ENCODE data around the gene KIRREL1.

KIRREL1 gene

GRCh38 chr1:158002022-158002630, 8.7 kb downstream of the KIRREL1 start:
- Histone ChIP-seq H3K27me3 (ENCODE audit: insufficient read depth, poor library complexity, severe bottlenecking) (no peaks in the 10 kb centered on the region), H3K36me3 (ENCODE audit: low read depth) (peaks cover 20% of the 10 kb centered on the region), H3K4me3 (ENCODE audit: severe bottlenecking) (no peak overlapping the region), H3K27ac (ENCODE audit: poor library complexity, severe bottlenecking) (peak overlapping the region; percentile 29), H3K9me3 (ENCODE audit: severe bottlenecking) (no peaks in the 10 kb centered on the region), H3K4me1 (ENCODE audit: insufficient read depth, poor library complexity, severe bottlenecking) (peaks cover 16% of the 10 kb centered on the region)
- ATAC-seq (ENCODE audit: low read depth): peak; percentile 48; the same call in 2 of the 3 replicates
- no peak for DNase-seq (ENCODE audit: low spot score)
- no peak for TF ChIP-seq CTCF (IDR thresholded peaks at IDR 0.05; ENCODE audit: poor library complexity, severe bottlenecking)

DNA sequence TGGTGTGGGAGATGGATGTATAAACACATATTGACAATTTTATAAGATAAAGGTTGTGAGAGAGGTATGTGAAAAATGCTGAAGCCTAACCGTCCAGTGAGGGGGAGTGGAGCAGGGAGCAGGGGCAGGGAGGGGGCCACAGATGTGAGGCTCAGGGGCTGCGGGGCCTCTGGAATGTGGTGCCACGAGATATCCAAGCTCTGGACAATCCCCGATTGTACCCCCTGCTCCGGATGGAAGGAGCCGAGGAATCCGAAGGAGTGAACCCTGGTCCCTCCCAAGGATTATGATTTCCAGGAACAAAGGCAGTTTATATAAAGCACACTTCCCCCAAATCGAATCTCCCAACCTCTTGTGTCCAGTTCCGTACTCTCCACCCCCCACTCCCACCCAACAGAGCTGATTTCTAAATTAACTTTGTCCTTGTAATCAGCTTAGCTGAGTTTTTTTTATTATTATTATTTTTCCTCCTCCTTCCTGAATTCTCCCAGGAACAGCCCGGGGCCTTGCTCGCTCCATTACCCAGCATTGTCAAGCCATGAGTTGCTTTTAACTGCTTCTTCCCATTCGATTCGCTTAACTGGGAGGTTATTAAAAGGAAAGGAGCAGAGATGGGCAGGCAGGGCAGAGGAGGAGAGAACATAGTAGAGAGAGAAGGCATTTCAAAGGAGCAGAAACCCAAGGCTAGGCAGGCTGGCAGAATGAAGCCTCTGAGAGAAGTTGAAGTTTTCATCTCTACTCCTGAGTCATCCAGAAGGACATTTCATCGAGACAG, 9.4 kb downstream of the KIRREL1 start:
- H3K4me1 ChIP-seq (ENCODE audit: insufficient read depth, poor library complexity, severe bottlenecking): peaks cover 19% of the 10 kb centered on the region
- H3K36me3 ChIP-seq (ENCODE audit: low read depth): peaks cover 15% of the 10 kb centered on the region
- DNase-seq (ENCODE audit: low spot score): no peak

GRCh38 chr1:158003406-158003800, 10.0 kb downstream of the KIRREL1 start:
- H3K9me3 ChIP-seq (ENCODE audit: severe bottlenecking): no peaks in the 10 kb centered on the region
- no peaks in the 10 kb centered on the region for H3K27me3 ChIP-seq (ENCODE audit: insufficient read depth, poor library complexity, severe bottlenecking)
- TF ChIP-seq CTCF (IDR thresholded peaks at IDR 0.05; ENCODE audit: poor library complexity, severe bottlenecking): no peak
- H3K4me1 ChIP-seq (ENCODE audit: insufficient read depth, poor library complexity, severe bottlenecking): peaks cover 24% of the 10 kb centered on the region
- peak overlapping the region; percentile 29 for H3K27ac ChIP-seq (ENCODE audit: poor library complexity, severe bottlenecking)
- H3K4me3 ChIP-seq (ENCODE audit: severe bottlenecking): no peak overlapping the region
- peaks cover 9% of the 10 kb centered on the region for H3K36me3 ChIP-seq (ENCODE audit: low read depth)
- DNase-seq (ENCODE audit: low spot score) (no peak), ATAC-seq (ENCODE audit: low read depth) (no peak)

More for the DNA sequence above, 9.4 kb downstream of the KIRREL1 start:
- TF ChIP-seq CTCF (IDR thresholded peaks at IDR 0.05; ENCODE audit: poor library complexity, severe bottlenecking): no peak
- Histone ChIP-seq H3K27me3 (ENCODE audit: insufficient read depth, poor library complexity, severe bottlenecking) (no peaks in the 10 kb centered on the region), H3K4me3 (ENCODE audit: severe bottlenecking) (no peak overlapping the region), H3K9me3 (ENCODE audit: severe bottlenecking) (no peaks in the 10 kb centered on the region), H3K27ac (ENCODE audit: poor library complexity, severe bottlenecking) (peak overlapping the region; percentile 29)
- no peak; the same call in 2 of the 3 replicates for ATAC-seq (ENCODE audit: low read depth)

DNA sequence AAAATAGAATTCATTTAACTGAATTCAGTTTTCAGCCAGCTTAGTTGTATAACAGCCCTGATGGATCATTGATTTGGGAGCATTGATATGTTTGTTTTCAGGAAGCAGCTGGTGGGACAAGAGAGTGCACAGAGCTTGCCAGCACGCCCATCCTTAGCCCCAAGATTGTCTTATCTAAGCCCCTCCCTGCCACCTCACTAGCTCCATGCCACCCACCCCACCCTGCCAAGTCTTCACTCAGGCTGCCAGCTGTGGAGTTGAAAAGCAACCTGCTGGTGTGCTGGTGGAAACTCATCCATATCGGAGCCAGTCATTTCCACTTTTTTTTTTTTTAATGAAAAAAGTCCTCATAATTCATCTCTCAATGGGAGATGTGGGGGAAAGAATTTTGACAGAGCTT, 11.8 kb downstream of the KIRREL1 start:
- no peak for DNase-seq (ENCODE audit: low spot score)
- peak overlapping the region; percentile 98 for H3K27ac ChIP-seq (ENCODE audit: poor library complexity, severe bottlenecking)
- H3K9me3 ChIP-seq (ENCODE audit: severe bottlenecking): no peaks in the 10 kb centered on the region

More for the DNA sequence above, 11.8 kb downstream of the KIRREL1 start:
- Histone ChIP-seq H3K4me3 (ENCODE audit: severe bottlenecking) (no peak overlapping the region), H3K27me3 (ENCODE audit: insufficient read depth, poor library complexity, severe bottlenecking) (no peaks in the 10 kb centered on the region), H3K4me1 (ENCODE audit: insufficient read depth, poor library complexity, severe bottlenecking) (peaks cover 39% of the 10 kb centered on the region), H3K36me3 (ENCODE audit: low read depth) (no peaks in the 10 kb centered on the region; the same call in 1 of the 2 replicates)
- no peak for TF ChIP-seq CTCF (IDR thresholded peaks at IDR 0.05; ENCODE audit: poor library complexity, severe bottlenecking)
- no peak for ATAC-seq (ENCODE audit: low read depth)

All from RWPE2 (cell line).